SK-N-SH treated with all-trans-retinoic acid at 6 μM for 48 hours (cell line): Measurements from ENCODE around the gene OPRL1.

Experiments
- ATAC-seq: fragments of 200-7000 bp; cut with Tn5 transposase; 3 replicates; pipeline ENCODE4 v1.9.1; 2020; ENCODE audit warnings: mild to moderate bottlenecking, moderate library complexity
- ARNTL ChIP-seq: fragments of 450-650 bp; formaldehyde crosslinking; IDR thresholded peaks from 2 replicates; pipeline ENCODE4 v1.5.0; 2020; ENCODE audit warnings: low read depth, mild to moderate bottlenecking, moderate library complexity, borderline replicate concordance
- BACH2 ChIP-seq: fragments of 250-450 bp; sonication (Bioruptor Pico); IDR thresholded peaks from 2 replicates; pipeline ENCODE4 v1.9.0; 2021; ENCODE audit warnings: mild to moderate bottlenecking, borderline replicate concordance
- CSDC2 ChIP-seq: fragments of 250-450 bp; sonication (Bioruptor Pico); IDR thresholded peaks from 2 replicates; pipeline ENCODE4 v1.5.0; 2020; ENCODE audit warnings: mild to moderate bottlenecking, moderate library complexity
- CSRNP3 ChIP-seq: fragments of 250-450 bp; sonication (Bioruptor Pico); IDR thresholded peaks from 2 replicates; pipeline ENCODE4 v1.5.1; 2021; ENCODE audit warnings: mild to moderate bottlenecking, moderate library complexity
- ESRRG ChIP-seq: fragments of 250-450 bp; sonication (Bioruptor Pico); IDR thresholded peaks from 2 replicates; pipeline ENCODE4 v1.6.1; 2021; ENCODE audit warnings: mild to moderate bottlenecking
- OSR1 ChIP-seq: fragments of 250-450 bp; sonication (Bioruptor Pico); IDR thresholded peaks from 2 replicates; pipeline ENCODE4 v1.8.0; 2022; ENCODE audit warnings: moderate library complexity, mild to moderate bottlenecking, inconsistent platforms
- PPARA ChIP-seq: fragments of 250-450 bp; sonication (Bioruptor Pico); IDR thresholded peaks from 2 replicates; pipeline ENCODE4 v1.5.0; 2020; ENCODE audit warnings: mild to moderate bottlenecking, borderline replicate concordance
- RARB ChIP-seq: fragments of 250-450 bp; sonication (Bioruptor Pico); IDR thresholded peaks from 2 replicates; pipeline ENCODE4 v1.8.0; 2021; ENCODE audit warnings: mild to moderate bottlenecking, moderate library complexity
- SNAI2 ChIP-seq: fragments of 250-450 bp; sonication (Bioruptor Pico); IDR thresholded peaks from 2 replicates; pipeline ENCODE4 v1.5.0; 2020; ENCODE audit warnings: mild to moderate bottlenecking, moderate library complexity
- TCF4 ChIP-seq: fragments of 250-450 bp; sonication (Bioruptor Pico); IDR thresholded peaks from 2 replicates; pipeline ENCODE4 v1.8.0; 2021; ENCODE audit warnings: mild to moderate bottlenecking, moderate library complexity, borderline replicate concordance
- TSHZ2 ChIP-seq: fragments of 250-450 bp; sonication (Bioruptor Pico); IDR thresholded peaks from 2 replicates; pipeline ENCODE4 v1.5.0; 2020; ENCODE audit warnings: mild to moderate bottlenecking, moderate library complexity
- ZC3H10 ChIP-seq: fragments of 250-450 bp; sonication (Bioruptor Pico); IDR thresholded peaks from 2 replicates; pipeline ENCODE4 v1.5.1; 2021; ENCODE audit warnings: mild to moderate bottlenecking, moderate library complexity
- ZFP3 ChIP-seq: fragments of 250-450 bp; sonication (Bioruptor Pico); IDR thresholded peaks from 2 replicates; pipeline ENCODE4 v1.5.0; 2020; ENCODE audit warnings: mild to moderate bottlenecking, moderate library complexity
- ZFP30 ChIP-seq: fragments of 450-650 bp; formaldehyde crosslinking; IDR thresholded peaks from 2 replicates; pipeline ENCODE4 v1.5.0; 2022; ENCODE audit warnings: mild to moderate bottlenecking, moderate library complexity
- ZNF565 ChIP-seq: fragments of 450-650 bp; formaldehyde crosslinking; conservative IDR thresholded peaks from 2 replicates; pipeline ENCODE4 v1.5.0; 2020; ENCODE audit warnings: low read depth, mild to moderate bottlenecking, moderate library complexity
- ZNF70 ChIP-seq: fragments of 450-650 bp; formaldehyde crosslinking; IDR thresholded peaks from 2 replicates; pipeline ENCODE4 v1.5.0; 2020; ENCODE audit warnings: mild to moderate bottlenecking, moderate library complexity
- ZNF8 ChIP-seq: fragments of 450-650 bp; formaldehyde crosslinking; IDR thresholded peaks from 2 replicates; pipeline ENCODE4 v1.5.0; 2020; ENCODE audit warnings: mild to moderate bottlenecking, moderate library complexity
- TF ChIP-seq, protein P1 (sequence below): fragments of 250-450 bp; sonication (Bioruptor Pico); IDR thresholded peaks from 2 replicates; pipeline ENCODE4 v1.8.0; 2021; ENCODE audit warnings: low read depth, mild to moderate bottlenecking, moderate library complexity, borderline replicate concordance
- TF ChIP-seq, protein P2 (sequence below): fragments of 250-450 bp; sonication (Bioruptor Pico); IDR thresholded peaks from 2 replicates; pipeline ENCODE4 v1.8.0; 2020; ENCODE audit warnings: mild to moderate bottlenecking, moderate library complexity, borderline replicate concordance
- TF ChIP-seq, protein P3 (sequence below): fragments of 250-450 bp; sonication (Bioruptor Pico); IDR thresholded peaks from 2 replicates; pipeline ENCODE4 v1.5.1; 2020; ENCODE audit warnings: low read depth, mild to moderate bottlenecking, moderate library complexity

Gene OPRL1

DNA sequence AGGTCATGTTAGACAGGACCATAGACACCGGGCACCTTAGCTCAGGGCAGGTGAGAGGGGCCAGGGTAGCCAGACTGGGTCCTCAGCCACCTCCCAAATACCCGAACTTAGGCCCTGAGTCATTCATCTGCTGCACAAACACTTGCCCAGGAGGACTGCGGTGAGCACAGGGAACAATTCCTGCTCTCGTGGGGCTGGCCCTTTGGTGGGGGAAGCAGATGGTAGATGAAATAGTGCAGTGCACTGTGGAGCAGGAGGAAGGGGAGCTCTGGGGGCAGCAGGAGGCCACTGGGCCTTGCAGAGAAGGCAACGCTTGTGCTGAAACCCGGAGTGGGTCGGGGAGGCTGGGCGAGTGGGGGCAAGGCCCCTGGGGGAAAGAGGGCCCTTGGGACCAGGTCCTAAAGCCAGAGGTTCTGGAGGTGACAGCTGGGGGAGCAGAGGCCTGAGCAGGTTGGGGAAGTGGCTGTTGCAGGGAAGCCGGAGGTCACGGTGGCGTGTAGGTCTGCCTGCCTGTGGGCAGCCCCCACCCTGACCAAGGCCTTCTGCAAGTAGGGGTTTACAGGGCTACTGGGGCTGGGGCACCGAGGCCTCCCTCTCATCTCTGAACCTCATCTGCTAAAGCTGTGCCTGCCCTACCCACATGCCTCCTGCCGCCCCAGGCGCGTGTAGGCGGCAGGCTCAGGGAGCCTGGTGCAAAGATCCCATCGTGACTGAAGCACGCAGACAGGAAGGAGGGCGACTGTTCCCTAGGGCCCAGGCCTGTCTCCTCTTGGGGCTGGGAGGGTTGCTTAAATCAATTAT lies 32.2 kb downstream of the OPRL1 start:
- TF ChIP-seq BACH2 (CRISPR knock-in tag) (no peak), ZNF70 (CRISPR knock-in tag) (peak; percentile 82; the same call in 1 of the 2 replicates)
- ATAC-seq: peak; percentile 15; the same call in 2 of the 3 replicates

DNA sequence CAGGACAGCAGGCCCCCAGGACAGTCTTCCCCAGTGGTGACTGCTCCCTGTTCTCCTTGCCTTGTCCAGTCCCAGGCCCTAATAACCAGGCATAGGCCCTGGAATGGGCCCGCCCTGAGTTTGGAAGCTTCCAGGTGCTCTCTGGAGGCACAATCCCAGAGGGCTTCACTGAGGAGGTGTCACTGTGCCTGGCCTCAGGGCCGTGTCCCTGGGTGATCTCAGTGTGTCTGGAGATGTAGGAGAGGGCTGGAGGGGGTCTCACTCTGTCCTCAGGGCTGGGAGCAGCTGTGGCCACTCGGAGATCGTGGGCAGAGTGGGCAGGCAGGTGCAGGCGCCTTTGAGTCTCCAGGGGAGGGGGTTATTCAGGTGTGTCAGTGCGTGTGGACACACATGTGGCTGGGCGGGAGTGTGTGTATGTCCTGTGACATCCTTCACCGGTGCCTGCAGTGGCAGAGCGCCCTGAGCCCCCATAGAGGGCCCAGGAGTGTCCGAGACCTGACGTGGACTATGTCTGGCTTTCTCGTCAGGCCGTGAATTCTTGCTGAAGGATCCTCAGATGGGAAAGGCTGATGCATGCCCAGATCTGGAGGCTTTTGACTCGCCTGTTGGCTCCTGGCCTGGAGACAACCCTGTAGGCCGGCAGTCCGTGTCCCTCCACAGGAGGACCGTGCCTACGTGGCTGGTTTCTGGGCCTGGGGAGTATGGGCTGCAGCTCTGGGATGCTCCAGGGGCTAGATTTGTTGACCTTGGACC lies 33.0 kb downstream of the OPRL1 start:
- ATAC-seq: no peak; the same call in 2 of the 3 replicates
- no peak for TF ChIP-seq RARB (CRISPR knock-in tag)
- no peak for TF ChIP-seq ZC3H10 (CRISPR knock-in tag)

DNA sequence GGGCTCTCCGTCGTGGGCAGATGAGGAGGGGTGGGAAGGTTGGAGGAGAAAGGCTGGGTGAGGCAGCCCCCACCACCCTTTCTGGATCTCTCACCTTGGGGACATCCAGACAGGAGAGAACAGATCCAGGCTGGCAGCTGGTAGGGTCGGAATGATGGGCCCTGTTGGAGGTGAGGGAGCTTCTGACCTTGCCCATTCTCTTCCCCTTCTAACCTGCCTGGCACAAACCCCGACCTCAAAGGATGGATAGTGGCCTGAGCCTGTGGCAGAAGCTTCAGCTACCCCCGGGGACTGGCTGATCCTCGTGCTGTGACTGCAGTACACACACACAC lies 33.5 kb downstream of the OPRL1 start:
- no peak for ATAC-seq
- TF ChIP-seq ESRRG (CRISPR knock-in tag) (no peak), ZNF70 (CRISPR knock-in tag) (no peak), ZNF565 (no peak), ZFP3 (no peak), CSRNP3 (no peak), ZFP30 (no peak), SNAI2 (CRISPR knock-in tag) (no peak), CSDC2 (no peak), RARB (CRISPR knock-in tag) (no peak), ARNTL (CRISPR knock-in tag) (no peak), ZC3H10 (CRISPR knock-in tag) (no peak), BACH2 (CRISPR knock-in tag) (no peak), PPARA (no peak), OSR1 (CRISPR knock-in tag) (no peak), TCF4 (CRISPR knock-in tag) (no peak)
- TF ChIP-seq, protein P1, sequence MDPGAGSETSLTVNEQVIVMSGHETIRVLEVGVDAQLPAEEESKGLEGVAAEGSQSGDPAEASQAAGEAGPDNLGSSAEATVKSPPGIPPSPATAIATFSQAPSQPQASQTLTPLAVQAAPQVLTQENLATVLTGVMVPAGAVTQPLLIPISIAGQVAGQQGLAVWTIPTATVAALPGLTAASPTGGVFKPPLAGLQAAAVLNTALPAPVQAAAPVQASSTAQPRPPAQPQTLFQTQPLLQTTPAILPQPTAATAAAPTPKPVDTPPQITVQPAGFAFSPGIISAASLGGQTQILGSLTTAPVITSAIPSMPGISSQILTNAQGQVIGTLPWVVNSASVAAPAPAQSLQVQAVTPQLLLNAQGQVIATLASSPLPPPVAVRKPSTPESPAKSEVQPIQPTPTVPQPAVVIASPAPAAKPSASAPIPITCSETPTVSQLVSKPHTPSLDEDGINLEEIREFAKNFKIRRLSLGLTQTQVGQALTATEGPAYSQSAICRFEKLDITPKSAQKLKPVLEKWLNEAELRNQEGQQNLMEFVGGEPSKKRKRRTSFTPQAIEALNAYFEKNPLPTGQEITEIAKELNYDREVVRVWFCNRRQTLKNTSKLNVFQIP: no peak
- TF ChIP-seq, protein P2, sequence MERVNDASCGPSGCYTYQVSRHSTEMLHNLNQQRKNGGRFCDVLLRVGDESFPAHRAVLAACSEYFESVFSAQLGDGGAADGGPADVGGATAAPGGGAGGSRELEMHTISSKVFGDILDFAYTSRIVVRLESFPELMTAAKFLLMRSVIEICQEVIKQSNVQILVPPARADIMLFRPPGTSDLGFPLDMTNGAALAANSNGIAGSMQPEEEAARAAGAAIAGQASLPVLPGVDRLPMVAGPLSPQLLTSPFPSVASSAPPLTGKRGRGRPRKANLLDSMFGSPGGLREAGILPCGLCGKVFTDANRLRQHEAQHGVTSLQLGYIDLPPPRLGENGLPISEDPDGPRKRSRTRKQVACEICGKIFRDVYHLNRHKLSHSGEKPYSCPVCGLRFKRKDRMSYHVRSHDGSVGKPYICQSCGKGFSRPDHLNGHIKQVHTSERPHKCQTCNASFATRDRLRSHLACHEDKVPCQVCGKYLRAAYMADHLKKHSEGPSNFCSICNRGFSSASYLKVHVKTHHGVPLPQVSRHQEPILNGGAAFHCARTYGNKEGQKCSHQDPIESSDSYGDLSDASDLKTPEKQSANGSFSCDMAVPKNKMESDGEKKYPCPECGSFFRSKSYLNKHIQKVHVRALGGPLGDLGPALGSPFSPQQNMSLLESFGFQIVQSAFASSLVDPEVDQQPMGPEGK: no peak
- TF ChIP-seq, protein P3, sequence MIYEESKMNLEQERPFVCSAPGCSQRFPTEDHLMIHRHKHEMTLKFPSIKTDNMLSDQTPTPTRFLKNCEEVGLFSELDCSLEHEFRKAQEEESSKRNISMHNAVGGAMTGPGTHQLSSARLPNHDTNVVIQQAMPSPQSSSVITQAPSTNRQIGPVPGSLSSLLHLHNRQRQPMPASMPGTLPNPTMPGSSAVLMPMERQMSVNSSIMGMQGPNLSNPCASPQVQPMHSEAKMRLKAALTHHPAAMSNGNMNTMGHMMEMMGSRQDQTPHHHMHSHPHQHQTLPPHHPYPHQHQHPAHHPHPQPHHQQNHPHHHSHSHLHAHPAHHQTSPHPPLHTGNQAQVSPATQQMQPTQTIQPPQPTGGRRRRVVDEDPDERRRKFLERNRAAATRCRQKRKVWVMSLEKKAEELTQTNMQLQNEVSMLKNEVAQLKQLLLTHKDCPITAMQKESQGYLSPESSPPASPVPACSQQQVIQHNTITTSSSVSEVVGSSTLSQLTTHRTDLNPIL: no peak

GRCh38 chr20:64113796-64114355 lies 34.0 kb downstream of the OPRL1 start:
- TF ChIP-seq RARB (CRISPR knock-in tag): no peak
- ATAC-seq: no peak

DNA sequence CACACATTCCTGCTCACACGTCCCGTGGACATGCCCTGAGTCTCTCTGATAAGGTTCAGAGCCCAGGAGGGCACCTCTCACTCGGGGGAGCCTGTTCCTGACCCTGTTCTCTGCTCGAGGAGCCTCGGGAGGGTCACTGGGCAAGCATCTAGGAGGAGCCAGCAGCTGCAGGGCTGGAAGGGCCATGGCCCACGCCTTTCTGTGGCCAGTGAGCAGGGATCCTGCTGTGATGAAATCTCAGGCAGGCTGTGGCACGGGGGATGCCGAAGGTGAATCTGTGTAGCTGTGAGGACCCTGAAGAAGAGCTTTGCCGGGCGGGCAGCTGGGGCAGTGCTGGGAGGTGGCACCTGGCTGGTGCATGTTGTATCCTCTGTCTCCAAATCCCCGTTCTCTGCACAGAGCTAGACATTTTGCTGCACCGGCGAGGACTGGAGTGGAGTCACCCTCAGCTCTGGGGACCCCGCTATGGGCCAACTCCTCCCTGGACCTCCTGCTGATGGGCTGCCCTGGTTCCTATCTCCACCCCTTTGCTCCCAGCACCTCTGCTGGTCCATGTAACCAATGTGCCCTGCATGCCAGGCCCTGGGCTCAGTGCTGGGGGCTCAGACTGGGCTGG lies 34.6 kb downstream of the OPRL1 start:
- no peak for ATAC-seq
- TF ChIP-seq TSHZ2 (CRISPR knock-in tag) (no peak), ESRRG (CRISPR knock-in tag) (no peak), RARB (CRISPR knock-in tag) (no peak), ZNF8 (CRISPR knock-in tag) (no peak)
- TF ChIP-seq, protein P2: no peak
- TF ChIP-seq, protein P1: no peak
